HS-5 (cell line): ENCODE measurements around the gene IL1RAPL1.
"Not testable (repeated sequence)": the region's sequence is repeated elsewhere in the genome, so short reads cannot be mapped to it uniquely, and the experiment has no call there.

ENCODE experiments used
- DNase-seq: peaks from one replicate; pipeline ENCODE4 v3.0.0-alpha.2; 2012; ENCODE audit warnings: low read depth

IL1RAPL1 gene

GRCh38 chrX:29274517-29274916, 687.3 kb downstream of the IL1RAPL1 start:
- no peak for DNase-seq

GRCh38 chrX:29275928-29276327, 688.7 kb downstream of the IL1RAPL1 start:
- DNase-seq: no peak

- DNase-seq: no peak
Measured at GRCh38 chrX:29281078-29281742, 694.0 kb downstream of the IL1RAPL1 start.

- no peak for DNase-seq
Measured at GRCh38 chrX:29285664-29286063, 698.4 kb downstream of the IL1RAPL1 start.

- DNase-seq: peak; percentile 4
Measured at GRCh38 chrX:29295987-29296680, 708.9 kb downstream of the IL1RAPL1 start.

- no peak for DNase-seq
Measured at GRCh38 chrX:29297171-29297800, 710.0 kb downstream of the IL1RAPL1 start.

- DNase-seq: no peak
Measured at GRCh38 chrX:29299684-29300083, 712.4 kb downstream of the IL1RAPL1 start.

- DNase-seq: no peak
Measured at GRCh38 chrX:29308726-29309125, 721.5 kb downstream of the IL1RAPL1 start.

GRCh38 chrX:29315931-29316330, 728.7 kb downstream of the IL1RAPL1 start:
- DNase-seq: no peak

GRCh38 chrX:29318012-29318411, 730.8 kb downstream of the IL1RAPL1 start:
- DNase-seq: peak; percentile 33

GRCh38 chrX:29332429-29332828, 745.2 kb downstream of the IL1RAPL1 start:
- DNase-seq: not testable (repeated sequence)

GRCh38 chrX:29333091-29333490, 745.8 kb downstream of the IL1RAPL1 start:
- not testable (repeated sequence) for DNase-seq

GRCh38 chrX:29348288-29348687, 761.0 kb downstream of the IL1RAPL1 start:
- DNase-seq: no peak

GRCh38 chrX:29359276-29359675, 772.0 kb downstream of the IL1RAPL1 start:
- no peak for DNase-seq

- not testable (repeated sequence) for DNase-seq
Measured at GRCh38 chrX:29374765-29375164, 787.5 kb downstream of the IL1RAPL1 start.

- no peak for DNase-seq
Measured at GRCh38 chrX:29376584-29376983, 789.3 kb downstream of the IL1RAPL1 start.

GRCh38 chrX:29382811-29383210, 795.6 kb downstream of the IL1RAPL1 start:
- no peak for DNase-seq

GRCh38 chrX:29388509-29388908, 801.3 kb downstream of the IL1RAPL1 start:
- no peak for DNase-seq

GRCh38 chrX:29397506-29397905, 810.3 kb downstream of the IL1RAPL1 start:
- DNase-seq: no peak

- no peak for DNase-seq
Measured at GRCh38 chrX:29407357-29407756, 820.1 kb downstream of the IL1RAPL1 start.

- DNase-seq: peak; percentile 14
Measured at GRCh38 chrX:29419774-29420553, 832.7 kb downstream of the IL1RAPL1 start.

- no peak for DNase-seq
Measured at GRCh38 chrX:29422034-29422433, 834.8 kb downstream of the IL1RAPL1 start.
